ENCODE measurements around the gene SLC35G1. TPM values are rescaled to one million over a fixed set of nuclear protein-coding genes. Genes with fewer than 3 reads are reported as not detected.

SLC35G1 gene
- total RNA-seq, 2 donors from 2014 or later = 11.3 to 14.2 TPM

DNA sequence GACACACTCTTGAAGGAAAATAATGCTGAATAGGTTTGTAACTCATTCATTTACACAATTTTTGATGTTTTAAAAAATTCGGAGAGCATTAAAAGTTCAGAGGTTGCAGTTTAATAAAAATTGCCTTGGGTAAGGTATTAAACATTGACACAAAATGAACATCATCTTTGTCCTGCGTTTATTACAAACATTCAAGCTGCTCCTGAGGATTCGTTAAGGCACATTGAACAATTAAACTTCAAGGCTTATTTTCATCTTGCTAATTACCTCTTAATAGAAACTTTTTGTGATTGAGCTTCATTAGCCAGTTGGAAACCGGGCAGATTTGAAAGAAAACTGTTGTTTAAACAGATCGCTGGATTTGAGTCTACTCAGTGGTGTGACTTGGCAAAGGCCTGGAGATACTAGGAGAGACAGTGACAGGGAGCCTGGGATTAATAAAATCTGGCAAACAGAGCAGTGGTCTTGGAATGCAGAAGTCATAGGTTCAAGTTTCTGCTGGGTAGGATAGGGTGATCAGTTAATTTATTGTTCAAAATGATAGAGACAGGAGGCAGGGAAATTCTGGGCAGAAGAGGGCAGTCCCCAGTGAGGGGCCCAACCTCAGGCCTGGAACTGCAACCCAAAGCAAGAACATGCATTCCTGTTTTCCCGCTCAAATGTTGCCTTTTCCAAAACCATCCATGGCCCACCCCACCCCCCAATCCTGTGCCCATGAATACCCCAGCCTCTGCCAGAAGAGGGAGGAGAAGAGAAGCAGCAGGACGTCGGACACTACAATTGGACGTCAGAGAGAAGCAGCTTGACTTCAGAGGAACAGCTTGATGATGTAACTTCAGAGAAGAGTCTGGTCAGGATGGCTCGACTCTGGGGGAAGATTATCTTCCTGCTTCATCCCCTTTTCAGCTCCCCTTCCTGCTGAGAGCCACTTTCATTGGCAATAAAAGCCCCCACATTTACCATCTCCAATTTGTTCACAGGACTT is 43.5 kb upstream of the SLC35G1 start:
- H3K9me3 ChIP-seq (ENCODE audit: control insufficient read depth, low read length) = peaks cover 22% of the 10 kb centered on the region
- TF ChIP-seq, protein P1, sequence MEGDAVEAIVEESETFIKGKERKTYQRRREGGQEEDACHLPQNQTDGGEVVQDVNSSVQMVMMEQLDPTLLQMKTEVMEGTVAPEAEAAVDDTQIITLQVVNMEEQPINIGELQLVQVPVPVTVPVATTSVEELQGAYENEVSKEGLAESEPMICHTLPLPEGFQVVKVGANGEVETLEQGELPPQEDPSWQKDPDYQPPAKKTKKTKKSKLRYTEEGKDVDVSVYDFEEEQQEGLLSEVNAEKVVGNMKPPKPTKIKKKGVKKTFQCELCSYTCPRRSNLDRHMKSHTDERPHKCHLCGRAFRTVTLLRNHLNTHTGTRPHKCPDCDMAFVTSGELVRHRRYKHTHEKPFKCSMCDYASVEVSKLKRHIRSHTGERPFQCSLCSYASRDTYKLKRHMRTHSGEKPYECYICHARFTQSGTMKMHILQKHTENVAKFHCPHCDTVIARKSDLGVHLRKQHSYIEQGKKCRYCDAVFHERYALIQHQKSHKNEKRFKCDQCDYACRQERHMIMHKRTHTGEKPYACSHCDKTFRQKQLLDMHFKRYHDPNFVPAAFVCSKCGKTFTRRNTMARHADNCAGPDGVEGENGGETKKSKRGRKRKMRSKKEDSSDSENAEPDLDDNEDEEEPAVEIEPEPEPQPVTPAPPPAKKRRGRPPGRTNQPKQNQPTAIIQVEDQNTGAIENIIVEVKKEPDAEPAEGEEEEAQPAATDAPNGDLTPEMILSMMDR (conservative IDR thresholded peaks at IDR 0.05) = no peak
- H3K4me3 ChIP-seq (ENCODE audit: low read length) = no peak overlapping the region
- no peak overlapping the region for H3K27ac Mint-ChIP-seq
- H3K36me3 ChIP-seq (ENCODE audit: control insufficient read depth, insufficient read depth, low read length) = no peaks in the 10 kb centered on the region
- H3K4me1 ChIP-seq (ENCODE audit: control insufficient read depth, insufficient read depth, low read length) = no peaks in the 10 kb centered on the region
- H3K9ac ChIP-seq (ENCODE audit: extremely low read depth, low read length, poor library complexity, severe bottlenecking) = no peak overlapping the region
- peaks cover 3% of the 10 kb centered on the region for H3K4me1 Mint-ChIP-seq
- H3K27me3 Mint-ChIP-seq (ENCODE audit: insufficient read depth) = peaks cover 18% of the 10 kb centered on the region
- H3K9me3 Mint-ChIP-seq = peaks cover 50% of the 10 kb centered on the region
- DNase-seq = no peak
- WGBS, 2 experiments (ENCODE audit: insufficient coverage in 1 of 2, insufficient read length in 1 of 2) = 73 to 76% methylated on average over 7 to 10 of the region's 10 CpGs
- H3K4me3 Mint-ChIP-seq = no peak overlapping the region
- no peaks in the 10 kb centered on the region for H3K27me3 ChIP-seq (ENCODE audit: control insufficient read depth, insufficient read depth, low read length, poor library complexity, severe bottlenecking)
- peak overlapping the region; percentile 72 for H3K27ac ChIP-seq (ENCODE audit: low read depth, low read length)
- H3K36me3 Mint-ChIP-seq (ENCODE audit: low read depth) = peaks cover 4% of the 10 kb centered on the region

DNA sequence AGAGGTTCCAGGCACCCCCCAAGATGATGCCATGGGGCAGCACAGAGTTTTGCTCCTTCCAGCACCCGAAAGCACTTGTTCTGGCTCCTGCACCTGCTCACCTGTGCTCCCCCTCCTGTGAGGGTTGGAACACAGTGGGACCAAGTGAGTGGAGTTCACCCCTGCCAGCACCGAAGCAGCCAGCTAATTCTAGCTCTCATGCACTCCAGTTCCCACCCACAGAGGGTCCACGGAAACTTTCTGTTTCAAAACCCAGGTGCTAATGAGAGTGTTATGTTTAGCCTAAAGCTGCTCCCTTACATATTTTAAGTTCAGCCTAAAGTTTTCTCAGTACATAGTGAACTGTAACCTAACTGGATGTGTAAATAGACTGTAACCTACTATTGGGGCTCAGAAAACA is 42.6 kb upstream of the SLC35G1 start:
- peaks cover 44% of the 10 kb centered on the region for H3K9me3 Mint-ChIP-seq
- Histone ChIP-seq H3K36me3 (ENCODE audit: control insufficient read depth, insufficient read depth, low read length) (no peaks in the 10 kb centered on the region), H3K4me1 (ENCODE audit: control insufficient read depth, insufficient read depth, low read length) (no peaks in the 10 kb centered on the region), H3K9ac (ENCODE audit: extremely low read depth, low read length, poor library complexity, severe bottlenecking) (no peak overlapping the region), H3K9me3 (ENCODE audit: control insufficient read depth, low read length) (peaks cover 22% of the 10 kb centered on the region), H3K27ac (ENCODE audit: low read depth, low read length) (no peak overlapping the region), H3K27me3 (ENCODE audit: control insufficient read depth, insufficient read depth, low read length, poor library complexity, severe bottlenecking) (no peaks in the 10 kb centered on the region), H3K4me3 (ENCODE audit: low read length) (no peak overlapping the region)
- peaks cover 4% of the 10 kb centered on the region for H3K36me3 Mint-ChIP-seq (ENCODE audit: low read depth)
- no peak for DNase-seq
- no peak overlapping the region for H3K4me3 Mint-ChIP-seq
- H3K27ac Mint-ChIP-seq = no peak overlapping the region
- 86 to 95% methylated on average over 2 to 3 of the region's 3 CpGs for WGBS, 2 experiments (ENCODE audit: insufficient coverage in 1 of 2, insufficient read length in 1 of 2)
- H3K27me3 Mint-ChIP-seq (ENCODE audit: insufficient read depth) = peaks cover 9% of the 10 kb centered on the region
- peaks cover 3% of the 10 kb centered on the region for H3K4me1 Mint-ChIP-seq
- TF ChIP-seq, protein P1 (conservative IDR thresholded peaks at IDR 0.05) = no peak

DNA sequence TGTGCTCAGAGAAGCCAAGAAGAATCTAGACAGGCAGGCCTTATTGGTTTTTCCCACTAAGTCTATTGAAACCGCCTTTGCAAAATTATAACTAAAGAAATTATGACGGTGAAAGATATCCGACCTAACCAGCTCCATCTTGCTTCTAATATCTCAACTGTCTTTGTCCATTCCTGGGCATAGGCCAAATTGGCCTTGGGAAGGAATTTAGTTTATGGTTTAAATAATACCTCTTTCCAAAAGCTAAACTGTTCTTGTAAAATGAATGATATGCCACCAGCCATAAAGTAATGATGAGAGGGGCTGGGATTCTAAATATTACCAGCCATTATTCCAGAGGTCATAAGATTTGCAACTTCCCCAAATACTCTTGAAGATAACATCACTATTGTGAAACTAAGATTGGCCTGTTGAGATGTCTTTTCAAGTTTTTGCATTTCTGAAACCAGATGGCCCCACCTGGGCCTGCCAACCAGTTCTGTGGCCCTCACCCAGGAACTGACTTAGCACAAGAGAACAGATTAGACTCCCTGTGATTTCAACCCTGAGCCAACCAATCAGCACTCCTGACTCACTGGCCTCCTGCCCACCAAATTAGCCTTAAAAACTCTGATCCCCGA is 41.2 kb upstream of the SLC35G1 start:
- no peaks in the 10 kb centered on the region for H3K27me3 ChIP-seq (ENCODE audit: control insufficient read depth, insufficient read depth, low read length, poor library complexity, severe bottlenecking)
- peaks cover 6% of the 10 kb centered on the region for H3K27me3 Mint-ChIP-seq (ENCODE audit: insufficient read depth)
- 92 to 93% methylated on average over 3 to 4 of the region's 4 CpGs for WGBS, 2 experiments (ENCODE audit: insufficient coverage in 1 of 2, insufficient read length in 1 of 2)
- TF ChIP-seq, protein P1 (conservative IDR thresholded peaks at IDR 0.05) = no peak
- H3K4me1 Mint-ChIP-seq = peaks cover 3% of the 10 kb centered on the region
- H3K4me3 Mint-ChIP-seq = no peak overlapping the region
- DNase-seq = no peak
- H3K9ac ChIP-seq (ENCODE audit: extremely low read depth, low read length, poor library complexity, severe bottlenecking) = no peak overlapping the region
- H3K36me3 Mint-ChIP-seq (ENCODE audit: low read depth) = peaks cover 4% of the 10 kb centered on the region
- no peak overlapping the region for H3K27ac Mint-ChIP-seq
- H3K4me1 ChIP-seq (ENCODE audit: control insufficient read depth, insufficient read depth, low read length) = no peaks in the 10 kb centered on the region
- no peak overlapping the region for H3K4me3 ChIP-seq (ENCODE audit: low read length)
- no peaks in the 10 kb centered on the region for H3K36me3 ChIP-seq (ENCODE audit: control insufficient read depth, insufficient read depth, low read length)
- no peak overlapping the region for H3K27ac ChIP-seq (ENCODE audit: low read depth, low read length)
- H3K9me3 ChIP-seq (ENCODE audit: control insufficient read depth, low read length) = peaks cover 18% of the 10 kb centered on the region
- H3K9me3 Mint-ChIP-seq = peaks cover 33% of the 10 kb centered on the region
